Liver (tissue), 9 donors: ENCODE measurements around the gene SMIM36. TPM values are rescaled to one million over a fixed set of nuclear protein-coding genes. Genes with fewer than 3 reads are reported as not detected.
A peak's percentile ranks its signal among the peaks of the same experiment; 100 is the strongest.

Experiments
- DNase-seq: peaks from one replicate; pipeline ENCODE4 v3.0.0-alpha.2; 2017; ENCODE audit warnings: low spot score
- H3K27ac ChIP-seq, 2 donors: one replicate each; pipeline ENCODE4 v1.7.0; 2013; ENCODE audit warnings: inconsistent platforms in 2 of 2, low read length in 2 of 2, control low read depth in 1 of 2, low read depth in 1 of 2, mild to moderate bottlenecking in 1 of 2
- H3K27me3 ChIP-seq, 4 donors: one replicate each; pipeline versions ENCODE4 v1.6.1 to v1.7.0; 2013; ENCODE audit warnings: low read length in 3 of 4, inconsistent platforms in 1 of 4, mild to moderate bottlenecking in 1 of 4, moderate library complexity in 1 of 4; ENCODE audit not compliant: control insufficient read depth in 4 of 4, insufficient read depth in 4 of 4
- H3K36me3 ChIP-seq, 4 donors: one replicate each; pipeline versions ENCODE4 v1.6.1 to v1.7.0; 2013; ENCODE audit warnings: low read length in 3 of 4, mild to moderate bottlenecking in 3 of 4, low read depth in 1 of 4, moderate library complexity in 1 of 4; ENCODE audit not compliant: control insufficient read depth in 4 of 4, insufficient read depth in 3 of 4
- H3K4me1 ChIP-seq, 4 donors: one replicate each; pipeline versions ENCODE4 v1.6.1 to v1.7.0; 2013; ENCODE audit warnings: low read length in 3 of 4, mild to moderate bottlenecking in 3 of 4, moderate library complexity in 1 of 4; ENCODE audit not compliant: control insufficient read depth in 4 of 4, insufficient read depth in 4 of 4
- H3K4me3 ChIP-seq, 3 donors: one replicate each; pipeline versions ENCODE4 v1.6.1 to v1.7.0; 2013; ENCODE audit warnings: low read length in 3 of 3, control low read depth in 1 of 3, low read depth in 1 of 3, mild to moderate bottlenecking in 1 of 3
- H3K9ac ChIP-seq, 2 donors: one replicate each; pipeline ENCODE4 v1.7.0; 2013; ENCODE audit warnings: low read length in 2 of 2, mild to moderate bottlenecking in 2 of 2, moderate library complexity in 2 of 2, control low read depth in 1 of 2, low read depth in 1 of 2
- H3K9me3 ChIP-seq, 4 donors: one replicate each; pipeline versions ENCODE4 v1.6.1 to v1.7.0; 2013; ENCODE audit warnings: low read length in 3 of 4; ENCODE audit not compliant: control insufficient read depth in 4 of 4
- EGR1 ChIP-seq, 2 donors: IDR thresholded peaks; 2 replicates each; pipeline ENCODE4 v1.6.1; 2016 to 2018; ENCODE audit warnings: antibody characterized with exemption in 2 of 2, low read depth in 2 of 2
- FOXA1 ChIP-seq: IDR thresholded peaks from 2 replicates; pipeline ENCODE4 v1.6.1; 2016; ENCODE audit warnings: antibody characterized with exemption
- FOXA2 ChIP-seq: IDR thresholded peaks from 2 replicates; pipeline ENCODE4 v1.6.1; 2016; ENCODE audit warnings: antibody characterized with exemption
- GABPA ChIP-seq, 2 donors: IDR thresholded peaks in 1 of 2; conservative IDR thresholded peaks in 1 of 2; 2 replicates each; pipeline ENCODE4 v1.6.1; 2016; ENCODE audit warnings: antibody characterized with exemption in 2 of 2, mild to moderate bottlenecking in 1 of 2, moderate library complexity in 1 of 2
- HNF4A ChIP-seq, 2 donors: conservative IDR thresholded peaks; 2 replicates each; pipeline ENCODE4 v1.6.1; 2016; ENCODE audit warnings: antibody characterized with exemption in 2 of 2, mild to moderate bottlenecking in 2 of 2
- HNF4G ChIP-seq: IDR thresholded peaks from 2 replicates; pipeline ENCODE4 v1.6.1; 2016; ENCODE audit warnings: antibody characterized with exemption
- JUND ChIP-seq, 2 donors: IDR thresholded peaks; 2 replicates each; pipeline ENCODE4 v1.6.1; 2016; ENCODE audit warnings: antibody characterized with exemption in 2 of 2
- NR2F2 ChIP-seq: IDR thresholded peaks from 2 replicates; pipeline ENCODE4 v1.6.1; 2016; ENCODE audit warnings: antibody characterized with exemption
- RAD21 ChIP-seq, 2 donors: IDR thresholded peaks; 2 replicates each; pipeline ENCODE4 v1.6.1; 2016; ENCODE audit warnings: antibody characterized with exemption in 2 of 2, mild to moderate bottlenecking in 2 of 2
- RXRA ChIP-seq, 2 donors: IDR thresholded peaks; 2 replicates each; pipeline ENCODE4 v1.6.1; 2017 to 2018; ENCODE audit warnings: antibody characterized with exemption in 2 of 2, mild to moderate bottlenecking in 1 of 2
- SP1 ChIP-seq: IDR thresholded peaks from 2 replicates; pipeline ENCODE4 v1.6.1; 2018; ENCODE audit warnings: antibody characterized with exemption, mild to moderate bottlenecking
- TAF1 ChIP-seq: conservative IDR thresholded peaks from 2 replicates; pipeline ENCODE4 v1.6.1; 2016; ENCODE audit warnings: antibody characterized with exemption, mild to moderate bottlenecking
- YY1 ChIP-seq: IDR thresholded peaks from 2 replicates; pipeline ENCODE4 v1.6.1; 2016; ENCODE audit warnings: antibody characterized with exemption, mild to moderate bottlenecking
- WGBS: extraction: QIAGEN DNeasy Blood & Tissue Kit; methylation state at CpG from one replicate; pipeline ENCODE4 v1.1.7; 2013; 5-methylcytosine and 5-hydroxymethylcytosine counted together
- polyA plus RNA-seq, 2 donors: library from polyadenylated mRNA; stranded (reverse) in 1 of 2; unstranded in 1 of 2; fragments of 200-250 nt in 1 of 2; fragments of >200 nt in 1 of 2; fragmentation: Nextera tagmentation in 1 of 2; extraction: Ambion mirVana in 1 of 2; gene quantifications; one replicate each; pipeline versions ENCODE4 v1.2.1 to v1.2.3, GENCODE V29; 2013 to 2015
- total RNA-seq, 2 donors: library from RNA; depleted of rRNA; stranded (reverse); fragments of >200 nt; gene quantifications; one replicate each; pipeline ENCODE4 v1.2.3, GENCODE V29; 2014
- TF ChIP-seq, protein P1 (sequence below): IDR thresholded peaks from 2 replicates; pipeline ENCODE4 v1.6.1; 2016; ENCODE audit warnings: antibody characterized with exemption
- TF ChIP-seq, protein P2 (sequence below): IDR thresholded peaks from 2 replicates; pipeline ENCODE4 v1.6.1; 2016; ENCODE audit warnings: antibody characterized with exemption
- TF ChIP-seq, protein P3 (sequence below): IDR thresholded peaks from 2 replicates; pipeline ENCODE4 v1.6.1; 2016; ENCODE audit warnings: antibody characterized with exemption, mild to moderate bottlenecking
- TF ChIP-seq, protein P4 (sequence below): fragments of 150-350 bp; IDR thresholded peaks from 2 replicates; pipeline ENCODE4 v1.5.1; 2017; ENCODE audit warnings: improper control_type of control experiment, low read depth, low read length; ENCODE audit not compliant: missing input control
- TF ChIP-seq, protein P5 (sequence below): IDR thresholded peaks from 2 replicates; pipeline ENCODE4 v1.6.1; 2016; ENCODE audit warnings: antibody characterized with exemption
- donor health status: healthy.
- donor health status: healthy.
- donor health status: healthy.
- donor health status: healthy.
- donor health status: healthy.

SMIM36 gene
- total and polyA plus RNA-seq, 4 donors = not detected

DNA sequence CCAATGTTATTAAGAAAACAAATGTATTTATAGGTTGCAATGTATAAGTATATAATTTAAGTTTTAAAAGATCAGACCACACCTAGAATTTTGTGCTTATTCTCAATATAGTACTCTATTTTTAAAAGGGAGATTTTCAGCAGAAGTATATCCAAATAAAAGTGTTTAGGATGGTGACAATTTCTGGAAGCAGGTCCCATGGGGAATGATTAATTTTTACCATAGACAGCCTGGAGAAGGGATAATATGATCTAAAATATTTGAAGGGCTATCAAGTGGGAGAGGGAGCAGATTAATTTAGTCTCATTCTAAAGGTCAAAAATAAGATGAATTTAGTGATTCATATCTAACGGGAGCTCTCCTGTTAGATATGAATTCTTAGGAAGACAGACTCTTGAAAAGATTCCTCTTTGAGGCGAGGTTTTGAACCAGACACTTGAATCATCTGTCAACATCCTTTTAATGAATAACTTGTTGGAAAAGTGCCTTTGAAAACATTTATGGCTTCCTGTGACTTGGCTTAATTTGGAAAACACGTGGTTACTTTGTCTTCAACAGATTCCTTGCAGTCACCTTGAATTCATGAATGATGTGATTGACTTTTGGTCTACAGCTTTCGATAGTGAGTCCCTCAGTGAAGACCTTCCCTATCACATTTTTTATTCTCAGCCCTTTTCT, 29.3 kb upstream of the SMIM36 start:
- Histone ChIP-seq H3K4me3 (no peak overlapping the region), H3K36me3 (no peaks in the 10 kb centered on the region), H3K4me1 (peaks cover 0 to 4% (median 2%) of the 10 kb centered on the region in 4 donors), H3K9me3 (no peaks in the 10 kb centered on the region), H3K9ac (peak overlapping the region in 1 of 2 donors; percentile 53), H3K27ac (peak overlapping the region; percentile 38 to 61), H3K27me3 (no peaks in the 10 kb centered on the region)
- TF ChIP-seq RXRA (IDR thresholded peaks at IDR 0.05) (peak; percentile 21 to 43), YY1 (peak; percentile 59), GABPA (IDR thresholded peaks at IDR 0.05 in 1 of 2, conservative IDR thresholded peaks at IDR 0.05 in 1 of 2) (peak in 1 of 2 donors; percentile 16), FOXA2 (peak; percentile 74), TAF1 (no peak), SP1 (peak; percentile 62), JUND (IDR thresholded peaks at IDR 0.05) (peak in 1 of 2 donors; percentile 43), EGR1 (IDR thresholded peaks at IDR 0.05; ENCODE audit: low read depth in 2 of 2) (no peak), HNF4A (conservative IDR thresholded peaks at IDR 0.05) (peak; percentile 26 to 38), FOXA1 (peak; percentile 66)
- TF ChIP-seq, protein P1, sequence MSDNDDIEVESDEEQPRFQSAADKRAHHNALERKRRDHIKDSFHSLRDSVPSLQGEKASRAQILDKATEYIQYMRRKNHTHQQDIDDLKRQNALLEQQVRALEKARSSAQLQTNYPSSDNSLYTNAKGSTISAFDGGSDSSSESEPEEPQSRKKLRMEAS = peak; percentile 69
- TF ChIP-seq, protein P2, sequence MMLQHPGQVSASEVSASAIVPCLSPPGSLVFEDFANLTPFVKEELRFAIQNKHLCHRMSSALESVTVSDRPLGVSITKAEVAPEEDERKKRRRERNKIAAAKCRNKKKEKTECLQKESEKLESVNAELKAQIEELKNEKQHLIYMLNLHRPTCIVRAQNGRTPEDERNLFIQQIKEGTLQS = no peak
- TF ChIP-seq, protein P3, sequence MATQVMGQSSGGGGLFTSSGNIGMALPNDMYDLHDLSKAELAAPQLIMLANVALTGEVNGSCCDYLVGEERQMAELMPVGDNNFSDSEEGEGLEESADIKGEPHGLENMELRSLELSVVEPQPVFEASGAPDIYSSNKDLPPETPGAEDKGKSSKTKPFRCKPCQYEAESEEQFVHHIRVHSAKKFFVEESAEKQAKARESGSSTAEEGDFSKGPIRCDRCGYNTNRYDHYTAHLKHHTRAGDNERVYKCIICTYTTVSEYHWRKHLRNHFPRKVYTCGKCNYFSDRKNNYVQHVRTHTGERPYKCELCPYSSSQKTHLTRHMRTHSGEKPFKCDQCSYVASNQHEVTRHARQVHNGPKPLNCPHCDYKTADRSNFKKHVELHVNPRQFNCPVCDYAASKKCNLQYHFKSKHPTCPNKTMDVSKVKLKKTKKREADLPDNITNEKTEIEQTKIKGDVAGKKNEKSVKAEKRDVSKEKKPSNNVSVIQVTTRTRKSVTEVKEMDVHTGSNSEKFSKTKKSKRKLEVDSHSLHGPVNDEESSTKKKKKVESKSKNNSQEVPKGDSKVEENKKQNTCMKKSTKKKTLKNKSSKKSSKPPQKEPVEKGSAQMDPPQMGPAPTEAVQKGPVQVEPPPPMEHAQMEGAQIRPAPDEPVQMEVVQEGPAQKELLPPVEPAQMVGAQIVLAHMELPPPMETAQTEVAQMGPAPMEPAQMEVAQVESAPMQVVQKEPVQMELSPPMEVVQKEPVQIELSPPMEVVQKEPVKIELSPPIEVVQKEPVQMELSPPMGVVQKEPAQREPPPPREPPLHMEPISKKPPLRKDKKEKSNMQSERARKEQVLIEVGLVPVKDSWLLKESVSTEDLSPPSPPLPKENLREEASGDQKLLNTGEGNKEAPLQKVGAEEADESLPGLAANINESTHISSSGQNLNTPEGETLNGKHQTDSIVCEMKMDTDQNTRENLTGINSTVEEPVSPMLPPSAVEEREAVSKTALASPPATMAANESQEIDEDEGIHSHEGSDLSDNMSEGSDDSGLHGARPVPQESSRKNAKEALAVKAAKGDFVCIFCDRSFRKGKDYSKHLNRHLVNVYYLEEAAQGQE = peak; percentile 37
- no peak for DNase-seq
- 18% methylated on average over 4 of the region's 4 CpGs for WGBS

DNA sequence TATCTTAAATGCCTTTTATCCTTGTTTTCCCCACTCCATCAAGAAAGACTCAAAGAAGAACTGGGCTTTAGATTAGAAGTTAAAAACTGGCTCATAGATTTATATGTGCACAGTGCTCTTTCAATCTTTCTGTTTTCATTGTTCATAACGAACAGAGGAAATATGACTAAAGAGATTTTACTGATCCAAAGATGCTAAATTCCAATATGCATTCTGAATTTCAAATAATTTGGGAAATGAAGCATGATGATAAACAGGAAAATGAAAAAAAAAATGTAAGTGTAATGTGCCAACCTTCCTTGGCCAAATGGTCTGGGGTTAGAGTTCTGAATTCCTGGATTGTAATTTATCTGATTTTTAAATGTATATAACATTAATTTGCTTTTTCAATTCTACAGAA, 25.0 kb upstream of the SMIM36 start:
- Histone ChIP-seq H3K4me1 (peaks cover 2 to 18% (median 14%) of the 10 kb centered on the region in 4 donors), H3K36me3 (no peaks in the 10 kb centered on the region), H3K9ac (no peak overlapping the region), H3K4me3 (no peak overlapping the region), H3K27me3 (no peaks in the 10 kb centered on the region), H3K9me3 (no peaks in the 10 kb centered on the region), H3K27ac (no peak overlapping the region)
- 92% methylated on average over 1 of the region's 1 CpG for WGBS
- TF ChIP-seq, protein P4, sequence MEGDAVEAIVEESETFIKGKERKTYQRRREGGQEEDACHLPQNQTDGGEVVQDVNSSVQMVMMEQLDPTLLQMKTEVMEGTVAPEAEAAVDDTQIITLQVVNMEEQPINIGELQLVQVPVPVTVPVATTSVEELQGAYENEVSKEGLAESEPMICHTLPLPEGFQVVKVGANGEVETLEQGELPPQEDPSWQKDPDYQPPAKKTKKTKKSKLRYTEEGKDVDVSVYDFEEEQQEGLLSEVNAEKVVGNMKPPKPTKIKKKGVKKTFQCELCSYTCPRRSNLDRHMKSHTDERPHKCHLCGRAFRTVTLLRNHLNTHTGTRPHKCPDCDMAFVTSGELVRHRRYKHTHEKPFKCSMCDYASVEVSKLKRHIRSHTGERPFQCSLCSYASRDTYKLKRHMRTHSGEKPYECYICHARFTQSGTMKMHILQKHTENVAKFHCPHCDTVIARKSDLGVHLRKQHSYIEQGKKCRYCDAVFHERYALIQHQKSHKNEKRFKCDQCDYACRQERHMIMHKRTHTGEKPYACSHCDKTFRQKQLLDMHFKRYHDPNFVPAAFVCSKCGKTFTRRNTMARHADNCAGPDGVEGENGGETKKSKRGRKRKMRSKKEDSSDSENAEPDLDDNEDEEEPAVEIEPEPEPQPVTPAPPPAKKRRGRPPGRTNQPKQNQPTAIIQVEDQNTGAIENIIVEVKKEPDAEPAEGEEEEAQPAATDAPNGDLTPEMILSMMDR = no peak
- TF ChIP-seq HNF4G = no peak
- TF ChIP-seq, protein P5, sequence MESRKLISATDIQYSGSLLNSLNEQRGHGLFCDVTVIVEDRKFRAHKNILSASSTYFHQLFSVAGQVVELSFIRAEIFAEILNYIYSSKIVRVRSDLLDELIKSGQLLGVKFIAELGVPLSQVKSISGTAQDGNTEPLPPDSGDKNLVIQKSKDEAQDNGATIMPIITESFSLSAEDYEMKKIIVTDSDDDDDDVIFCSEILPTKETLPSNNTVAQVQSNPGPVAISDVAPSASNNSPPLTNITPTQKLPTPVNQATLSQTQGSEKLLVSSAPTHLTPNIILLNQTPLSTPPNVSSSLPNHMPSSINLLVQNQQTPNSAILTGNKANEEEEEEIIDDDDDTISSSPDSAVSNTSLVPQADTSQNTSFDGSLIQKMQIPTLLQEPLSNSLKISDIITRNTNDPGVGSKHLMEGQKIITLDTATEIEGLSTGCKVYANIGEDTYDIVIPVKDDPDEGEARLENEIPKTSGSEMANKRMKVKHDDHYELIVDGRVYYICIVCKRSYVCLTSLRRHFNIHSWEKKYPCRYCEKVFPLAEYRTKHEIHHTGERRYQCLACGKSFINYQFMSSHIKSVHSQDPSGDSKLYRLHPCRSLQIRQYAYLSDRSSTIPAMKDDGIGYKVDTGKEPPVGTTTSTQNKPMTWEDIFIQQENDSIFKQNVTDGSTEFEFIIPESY = no peak
- TF ChIP-seq, protein P1 = no peak
- TF ChIP-seq RAD21 (IDR thresholded peaks at IDR 0.05) = no peak
- TF ChIP-seq TAF1 = no peak
- no peak for TF ChIP-seq JUND (IDR thresholded peaks at IDR 0.05)
- no peak for TF ChIP-seq RXRA (IDR thresholded peaks at IDR 0.05)
- TF ChIP-seq FOXA2 = no peak
- TF ChIP-seq, protein P3 = no peak
- no peak for TF ChIP-seq NR2F2
- TF ChIP-seq YY1 = no peak
- TF ChIP-seq SP1 = no peak
- TF ChIP-seq, protein P2 = no peak
- no peak for TF ChIP-seq GABPA (IDR thresholded peaks at IDR 0.05 in 1 of 2, conservative IDR thresholded peaks at IDR 0.05 in 1 of 2)
- TF ChIP-seq FOXA1 = no peak
- TF ChIP-seq HNF4A (conservative IDR thresholded peaks at IDR 0.05) = no peak
- no peak for TF ChIP-seq EGR1 (IDR thresholded peaks at IDR 0.05; ENCODE audit: low read depth in 2 of 2)
- no peak for DNase-seq
